Left ventricle myocardium superior (tissue), 1 donor: Measurements from ENCODE around the gene KMT5B. TPM values are rescaled to one million over a fixed set of nuclear protein-coding genes. Genes with fewer than 3 reads are reported as not detected.
A peak's percentile ranks its signal among the peaks of the same experiment; 100 is the strongest.

ENCODE experiments used
- ATAC-seq: fragments of 200-7000 bp; cut with Tn5 transposase; one replicate; pipeline ENCODE4 v1.9.1; 2020; ENCODE audit warnings: mild to moderate bottlenecking, moderate library complexity
- DNase-seq: peaks from one replicate; pipeline ENCODE4 v3.0.0-alpha.2; 2020
- intact Hi-C: fragments of 100-400 bp; cut with micrococcal nuclease; formaldehyde crosslinking; loops from one replicate; pipeline ENCODE4 v1.11.0; 2022
- total RNA-seq: library from RNA; stranded (reverse); fragmentation: NEBNext Ultra II Directional; extraction: Animal tissue kit (Norgen Biotek cat#: 25700); gene quantifications from one replicate; pipeline ENCODE4 v1.2.1, GENCODE V29; 2021
- donor health status: DM: no; HTN: yes; CAD: no; lungs with severe emphysema.

Gene KMT5B
- total RNA-seq, 1 donor from 2014 or later, result 30.4 TPM

- intact Hi-C loops, result no loop called here
- DNase-seq (no peak), ATAC-seq (no peak)
Observed at GRCh38 chr11:68150037-68150436, 63.1 kb downstream of the KMT5B start.

- intact Hi-C loops, result no loop called here
- DNase-seq (no peak), ATAC-seq (no peak)
Observed at GRCh38 chr11:68149417-68149816, 63.7 kb downstream of the KMT5B start.

GRCh38 chr11:68148879-68149278 lies 64.2 kb downstream of the KMT5B start:
- DNase-seq, result no peak
- intact Hi-C loops, result no loop called here
- no peak for ATAC-seq

GRCh38 chr11:68148071-68148805 lies 64.9 kb downstream of the KMT5B start:
- DNase-seq (no peak), ATAC-seq (no peak)
- intact Hi-C loops, result no loop called here

- ATAC-seq, result peak; percentile 75
- DNase-seq, result peak; percentile 64
- intact Hi-C loops, result no loop called here
Observed at GRCh38 chr11:68146704-68147474, 66.2 kb downstream of the KMT5B start.

- intact Hi-C loops, result no loop called here
Observed at GRCh38 chr11:68146010-68146540, 67.0 kb downstream of the KMT5B start.

GRCh38 chr11:68145120-68145866 lies 67.8 kb downstream of the KMT5B start:
- DNase-seq (no peak), ATAC-seq (peak; percentile 1)
- intact Hi-C loops, result no loop called here

More at GRCh38 chr11:68146010-68146540, 67.0 kb downstream of the KMT5B start:
- peak; percentile 93 for DNase-seq
- ATAC-seq, result peak; percentile 86

- ATAC-seq, result no peak
- intact Hi-C loops, result no loop called here
- no peak for DNase-seq
Observed at GRCh38 chr11:68143310-68143689, 69.8 kb downstream of the KMT5B start.

GRCh38 chr11:68142441-68143309 lies 70.4 kb downstream of the KMT5B start:
- no peak for ATAC-seq
- no peak for DNase-seq
- intact Hi-C loops, result no loop called here

GRCh38 chr11:68142028-68142412 lies 71.1 kb downstream of the KMT5B start:
- peak; percentile 13 for ATAC-seq
- peak; percentile 58 for DNase-seq
- intact Hi-C loops, result no loop called here

- DNase-seq, result no peak
- intact Hi-C loops, result no loop called here
- ATAC-seq, result no peak
Observed at GRCh38 chr11:68141246-68142027, 71.7 kb downstream of the KMT5B start.

GRCh38 chr11:68140496-68141245 lies 72.4 kb downstream of the KMT5B start:
- intact Hi-C loops, result no loop called here
- DNase-seq, result no peak
- ATAC-seq, result no peak

GRCh38 chr11:68138237-68138636 lies 74.9 kb downstream of the KMT5B start:
- no peak for DNase-seq
- intact Hi-C loops, result no loop called here
- no peak for ATAC-seq

- ATAC-seq, result no peak
- intact Hi-C loops, result no loop called here
- DNase-seq, result no peak
Observed at GRCh38 chr11:68137833-68138232, 75.3 kb downstream of the KMT5B start.

GRCh38 chr11:68136866-68137265 lies 76.2 kb downstream of the KMT5B start:
- ATAC-seq, result no peak
- intact Hi-C loops, result no loop called here
- no peak for DNase-seq

- intact Hi-C loops, result no loop called here
- ATAC-seq, result no peak
Observed at GRCh38 chr11:68135161-68135560, 77.9 kb downstream of the KMT5B start.

GRCh38 chr11:68133761-68134160 lies 79.3 kb downstream of the KMT5B start:
- intact Hi-C loops, result no loop called here
- DNase-seq, result no peak
- ATAC-seq, result no peak

More at GRCh38 chr11:68135161-68135560, 77.9 kb downstream of the KMT5B start:
- DNase-seq, result no peak
